GM11168 (cell line): ENCODE data around the gene GSG1L2.

Source experiments
- in situ Hi-C: fragments of 300-500 bp; cut with MboI; formaldehyde crosslinking; loops from one replicate; pipeline ENCODE4 v1.12.0; 2022; ENCODE audit warnings: low sequenced_read_pairs; ENCODE audit not compliant: unreplicated experiment

Gene GSG1L2

GRCh38 chr17:9821921-9822320, at the start of gene GSG1L2:
GSG1L2 (minus strand) TSS chr17:9822079; CDS start chr17:9822071, 8 bp downstream.
- in situ Hi-C loops: no loop called here

- in situ Hi-C loops: no loop called here
Measured at GRCh38 chr17:9868552-9868951, 46.7 kb upstream of the GSG1L2 start.

GRCh38 chr17:9865586-9865985, 43.7 kb upstream of the GSG1L2 start:
- in situ Hi-C loops: no loop called here

- in situ Hi-C loops: no loop called here
Measured at GRCh38 chr17:9862949-9863348, 41.1 kb upstream of the GSG1L2 start.

- in situ Hi-C loops: no loop called here
Measured at GRCh38 chr17:9862220-9862619, 40.3 kb upstream of the GSG1L2 start.

GRCh38 chr17:9860851-9861250, 39.0 kb upstream of the GSG1L2 start:
- in situ Hi-C loops: no loop called here

- in situ Hi-C loops: no loop called here
Measured at GRCh38 chr17:9859781-9860180, 37.9 kb upstream of the GSG1L2 start.

- in situ Hi-C loops: no loop called here
Measured at GRCh38 chr17:9855036-9855435, 33.2 kb upstream of the GSG1L2 start.

GRCh38 chr17:9854255-9854654, 32.4 kb upstream of the GSG1L2 start:
- in situ Hi-C loops: no loop called here

- in situ Hi-C loops: no loop called here
Measured at GRCh38 chr17:9850151-9850550, 28.3 kb upstream of the GSG1L2 start.

GRCh38 chr17:9845306-9845705, 23.4 kb upstream of the GSG1L2 start:
- in situ Hi-C loops: no loop called here

GRCh38 chr17:9844153-9844552, 22.3 kb upstream of the GSG1L2 start:
- in situ Hi-C loops: no loop called here

- in situ Hi-C loops: no loop called here
Measured at GRCh38 chr17:9843152-9844010, 21.5 kb upstream of the GSG1L2 start.

GRCh38 chr17:9842057-9842758, 20.3 kb upstream of the GSG1L2 start:
- in situ Hi-C loops: no loop called here

GRCh38 chr17:9839433-9839832, 17.6 kb upstream of the GSG1L2 start:
- in situ Hi-C loops: no loop called here

- in situ Hi-C loops: no loop called here
Measured at GRCh38 chr17:9837551-9838471, 15.9 kb upstream of the GSG1L2 start.

- in situ Hi-C loops: no loop called here
Measured at GRCh38 chr17:9833922-9834321, 12.0 kb upstream of the GSG1L2 start.

GRCh38 chr17:9830711-9831110, 8.8 kb upstream of the GSG1L2 start:
- in situ Hi-C loops: no loop called here

- in situ Hi-C loops: no loop called here
Measured at GRCh38 chr17:9829343-9829742, 7.5 kb upstream of the GSG1L2 start.
